ENCODE measurements around the gene ZNF565.

ZNF565 gene

DNA sequence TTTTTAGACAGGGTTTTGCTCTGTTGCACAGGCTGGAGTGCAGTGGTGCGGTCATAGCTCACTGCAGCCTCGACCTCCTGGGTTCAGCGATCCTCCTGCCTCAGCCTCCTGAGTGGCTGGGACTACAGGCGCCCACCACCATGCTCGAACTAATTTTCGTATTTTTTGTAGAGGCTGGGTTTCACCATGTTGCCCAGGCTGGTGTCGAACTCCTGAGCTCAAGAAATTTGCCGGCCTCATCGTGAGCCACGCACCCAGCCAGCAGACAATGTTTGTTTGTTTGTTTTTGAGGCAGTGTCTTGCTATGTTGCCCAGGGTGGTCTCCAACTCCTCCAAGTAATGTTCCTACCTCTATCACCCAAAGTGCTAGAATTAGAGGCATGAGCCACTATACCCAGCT lies 61.3 kb downstream of the ZNF565 start:
- TF ChIP-seq ZFP30 (CRISPR knock-in tag; IDR thresholded peaks at IDR 0.05) (no peak), RARB (CRISPR knock-in tag; IDR thresholded peaks at IDR 0.05) (no peak), ZNF8 (CRISPR knock-in tag; IDR thresholded peaks at IDR 0.05) (no peak), ZC3H10 (CRISPR knock-in tag; IDR thresholded peaks at IDR 0.05) (no peak), SNAI2 (CRISPR knock-in tag; IDR thresholded peaks at IDR 0.05) (no peak), CREB5 (CRISPR knock-in tag; IDR thresholded peaks at IDR 0.05; ENCODE audit: low read depth) (no peak), TCF4 (CRISPR knock-in tag; IDR thresholded peaks at IDR 0.05; ENCODE audit: borderline replicate concordance) (no peak)

DNA sequence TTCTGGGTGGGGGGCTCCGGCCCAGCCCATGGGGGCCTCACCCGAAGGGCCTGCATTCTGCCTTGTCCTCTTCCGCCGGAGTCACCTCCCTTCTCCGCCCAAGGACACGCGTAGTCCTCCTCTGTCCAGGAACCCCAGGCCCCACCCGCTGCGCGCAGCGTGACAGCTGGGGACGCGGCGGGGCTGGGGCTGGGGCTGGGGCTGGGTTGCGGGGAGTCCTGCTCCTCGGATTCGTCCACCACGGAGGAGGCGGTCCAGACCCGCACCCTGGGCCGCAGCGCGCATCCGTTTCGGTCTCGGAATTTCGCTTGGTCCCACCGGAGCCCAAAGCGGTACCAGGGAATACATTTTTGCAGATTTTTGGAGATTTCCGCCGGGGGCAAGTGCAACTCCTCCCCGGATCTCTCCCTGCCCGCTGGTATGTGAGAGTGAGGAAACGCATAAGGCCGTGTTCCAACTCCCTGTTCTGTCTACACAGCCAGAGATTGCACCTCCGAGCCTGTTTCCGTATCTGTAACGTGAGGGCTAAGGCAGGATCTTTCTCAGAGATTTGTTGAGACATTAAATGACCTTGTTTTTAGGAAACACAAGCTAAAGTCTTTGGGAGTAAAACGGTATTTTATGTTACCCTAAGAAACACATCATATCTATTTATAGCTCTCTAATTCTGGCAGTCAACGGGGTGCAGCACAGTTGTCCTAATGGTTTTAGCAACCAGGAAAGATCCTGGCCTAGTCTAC lies 61.9 kb downstream of the ZNF565 start, which contains the start of gene COX7A1:
Gene COX7A1, minus strand, starts transcription at position 96 of the 740 bp plus-strand sequence. Its CDS starts 40 bp downstream, at position 56.
- no peak for TF ChIP-seq ZNF70 (CRISPR knock-in tag; IDR thresholded peaks at IDR 0.05)

More for the DNA sequence above, 61.3 kb downstream of the ZNF565 start:
- ATAC-seq, result no peak

DNA sequence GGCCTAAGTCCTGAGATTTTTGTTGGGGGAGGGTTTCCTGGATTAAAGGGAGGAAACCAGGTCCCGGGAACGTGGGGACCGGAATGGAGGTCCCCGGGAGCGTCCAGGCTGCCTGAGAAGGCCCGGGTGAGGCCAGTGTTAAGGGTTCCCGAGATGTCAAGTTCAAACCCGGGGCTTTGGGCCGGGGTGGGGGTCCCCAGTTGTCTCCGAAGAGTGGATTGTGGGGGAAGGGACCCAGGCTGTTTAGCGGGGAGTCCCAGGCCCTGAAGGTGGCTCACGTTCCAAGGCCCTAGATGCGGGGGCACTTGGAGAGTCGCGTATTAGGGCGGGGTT lies 62.5 kb downstream of the ZNF565 start:
- ATAC-seq, result no peak
- TF ChIP-seq, protein P1, sequence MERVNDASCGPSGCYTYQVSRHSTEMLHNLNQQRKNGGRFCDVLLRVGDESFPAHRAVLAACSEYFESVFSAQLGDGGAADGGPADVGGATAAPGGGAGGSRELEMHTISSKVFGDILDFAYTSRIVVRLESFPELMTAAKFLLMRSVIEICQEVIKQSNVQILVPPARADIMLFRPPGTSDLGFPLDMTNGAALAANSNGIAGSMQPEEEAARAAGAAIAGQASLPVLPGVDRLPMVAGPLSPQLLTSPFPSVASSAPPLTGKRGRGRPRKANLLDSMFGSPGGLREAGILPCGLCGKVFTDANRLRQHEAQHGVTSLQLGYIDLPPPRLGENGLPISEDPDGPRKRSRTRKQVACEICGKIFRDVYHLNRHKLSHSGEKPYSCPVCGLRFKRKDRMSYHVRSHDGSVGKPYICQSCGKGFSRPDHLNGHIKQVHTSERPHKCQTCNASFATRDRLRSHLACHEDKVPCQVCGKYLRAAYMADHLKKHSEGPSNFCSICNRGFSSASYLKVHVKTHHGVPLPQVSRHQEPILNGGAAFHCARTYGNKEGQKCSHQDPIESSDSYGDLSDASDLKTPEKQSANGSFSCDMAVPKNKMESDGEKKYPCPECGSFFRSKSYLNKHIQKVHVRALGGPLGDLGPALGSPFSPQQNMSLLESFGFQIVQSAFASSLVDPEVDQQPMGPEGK (CRISPR knock-in tag; IDR thresholded peaks at IDR 0.05; ENCODE audit: borderline replicate concordance), result no peak
- TF ChIP-seq TOX (CRISPR knock-in tag; IDR thresholded peaks at IDR 0.05; ENCODE audit: borderline replicate concordance) (no peak), ZNF565 (CRISPR knock-in tag; conservative IDR thresholded peaks at IDR 0.05; ENCODE audit: low read depth) (no peak), ZNF8 (CRISPR knock-in tag; IDR thresholded peaks at IDR 0.05) (no peak), GLIS3 (CRISPR knock-in tag; IDR thresholded peaks at IDR 0.05) (no peak), SNAI2 (CRISPR knock-in tag; IDR thresholded peaks at IDR 0.05) (no peak), OSR1 (CRISPR knock-in tag; IDR thresholded peaks at IDR 0.05) (no peak), TCF4 (CRISPR knock-in tag; IDR thresholded peaks at IDR 0.05; ENCODE audit: borderline replicate concordance) (no peak), ESRRG (CRISPR knock-in tag; IDR thresholded peaks at IDR 0.05) (no peak), ZFP30 (CRISPR knock-in tag; IDR thresholded peaks at IDR 0.05) (no peak), POU6F1 (CRISPR knock-in tag; IDR thresholded peaks at IDR 0.05; ENCODE audit: borderline replicate concordance, low read depth) (no peak), ZC3H10 (CRISPR knock-in tag; IDR thresholded peaks at IDR 0.05) (no peak), ZFP3 (CRISPR knock-in tag; IDR thresholded peaks at IDR 0.05) (no peak), ZNF70 (CRISPR knock-in tag; IDR thresholded peaks at IDR 0.05) (no peak), ISL1 (CRISPR knock-in tag; IDR thresholded peaks at IDR 0.05) (no peak), CREB5 (CRISPR knock-in tag; IDR thresholded peaks at IDR 0.05; ENCODE audit: low read depth) (no peak), BACH2 (CRISPR knock-in tag; IDR thresholded peaks at IDR 0.05; ENCODE audit: borderline replicate concordance) (no peak), ARNTL (CRISPR knock-in tag; IDR thresholded peaks at IDR 0.05; ENCODE audit: borderline replicate concordance, low read depth) (no peak), CSRNP3 (CRISPR knock-in tag; IDR thresholded peaks at IDR 0.05) (no peak)
- TF ChIP-seq, protein P2, sequence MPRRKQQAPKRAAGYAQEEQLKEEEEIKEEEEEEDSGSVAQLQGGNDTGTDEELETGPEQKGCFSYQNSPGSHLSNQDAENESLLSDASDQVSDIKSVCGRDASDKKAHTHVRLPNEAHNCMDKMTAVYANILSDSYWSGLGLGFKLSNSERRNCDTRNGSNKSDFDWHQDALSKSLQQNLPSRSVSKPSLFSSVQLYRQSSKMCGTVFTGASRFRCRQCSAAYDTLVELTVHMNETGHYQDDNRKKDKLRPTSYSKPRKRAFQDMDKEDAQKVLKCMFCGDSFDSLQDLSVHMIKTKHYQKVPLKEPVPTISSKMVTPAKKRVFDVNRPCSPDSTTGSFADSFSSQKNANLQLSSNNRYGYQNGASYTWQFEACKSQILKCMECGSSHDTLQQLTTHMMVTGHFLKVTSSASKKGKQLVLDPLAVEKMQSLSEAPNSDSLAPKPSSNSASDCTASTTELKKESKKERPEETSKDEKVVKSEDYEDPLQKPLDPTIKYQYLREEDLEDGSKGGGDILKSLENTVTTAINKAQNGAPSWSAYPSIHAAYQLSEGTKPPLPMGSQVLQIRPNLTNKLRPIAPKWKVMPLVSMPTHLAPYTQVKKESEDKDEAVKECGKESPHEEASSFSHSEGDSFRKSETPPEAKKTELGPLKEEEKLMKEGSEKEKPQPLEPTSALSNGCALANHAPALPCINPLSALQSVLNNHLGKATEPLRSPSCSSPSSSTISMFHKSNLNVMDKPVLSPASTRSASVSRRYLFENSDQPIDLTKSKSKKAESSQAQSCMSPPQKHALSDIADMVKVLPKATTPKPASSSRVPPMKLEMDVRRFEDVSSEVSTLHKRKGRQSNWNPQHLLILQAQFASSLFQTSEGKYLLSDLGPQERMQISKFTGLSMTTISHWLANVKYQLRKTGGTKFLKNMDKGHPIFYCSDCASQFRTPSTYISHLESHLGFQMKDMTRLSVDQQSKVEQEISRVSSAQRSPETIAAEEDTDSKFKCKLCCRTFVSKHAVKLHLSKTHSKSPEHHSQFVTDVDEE (CRISPR knock-in tag; IDR thresholded peaks at IDR 0.05), result no peak

More for the DNA sequence above, 61.9 kb downstream of the ZNF565 start, which contains the start of gene COX7A1:
- ATAC-seq, result no peak; the same call in 2 of the 3 replicates
